IPS DF 6.9 (cell line): ENCODE measurements around the gene SGK1.

Source experiments
- DNase-seq: peaks from one replicate; pipeline ENCODE4 v3.0.0-alpha.2; 2013; ENCODE audit warnings: low read depth, low spot score
- H3K27ac ChIP-seq: one replicate; pipeline ENCODE4 v1.5.1; 2013; ENCODE audit warnings: low read length, control low read depth
- H3K27me3 ChIP-seq: 2 replicates; pipeline ENCODE4 v1.6.1; 2013; ENCODE audit warnings: mild to moderate bottlenecking, low read length; ENCODE audit not compliant: control insufficient read depth, insufficient read depth
- H3K36me3 ChIP-seq: 2 replicates; pipeline ENCODE4 v1.6.1; 2013; ENCODE audit warnings: low read length; ENCODE audit not compliant: control insufficient read depth, insufficient read depth
- H3K4me1 ChIP-seq: 2 replicates; pipeline ENCODE4 v1.6.1; 2013; ENCODE audit warnings: low read length; ENCODE audit not compliant: control insufficient read depth, insufficient read depth
- H3K4me3 ChIP-seq: 2 replicates; pipeline ENCODE4 v1.5.1; 2013; ENCODE audit warnings: mild to moderate bottlenecking, low read length
- H3K9me3 ChIP-seq: 2 replicates; pipeline ENCODE4 v1.6.1; 2013; ENCODE audit warnings: low read length, inconsistent platforms; ENCODE audit not compliant: control insufficient read depth, insufficient read depth
- WGBS: extraction: QIAGEN DNeasy Blood & Tissue Kit; methylation state at CpG from one replicate; pipeline ENCODE4 v1.1.7; 2013; ENCODE audit warnings: mixed read lengths, missing lambda C conversion rate; ENCODE audit not compliant: insufficient read length, insufficient coverage; 5-methylcytosine and 5-hydroxymethylcytosine counted together

Gene SGK1

GRCh38 chr6:134173936-134174671, 143.8 kb downstream of the SGK1 start:
- no peak overlapping the region for H3K27ac ChIP-seq
- no peak for DNase-seq
- WGBS, result no CpG with 5 or more reads among the region's 21 CpGs

GRCh38 chr6:134173366-134173725, 144.6 kb downstream of the SGK1 start:
- H3K4me1 ChIP-seq, result peaks cover 2% of the 10 kb centered on the region; the same call in 1 of the 2 replicates
- H3K27me3 ChIP-seq, result no peaks in the 10 kb centered on the region; the same call in 1 of the 2 replicates
- H3K4me3 ChIP-seq, result no peak overlapping the region
- no CpG with 5 or more reads among the region's 4 CpGs for WGBS
- no peak for DNase-seq
- no peak overlapping the region for H3K27ac ChIP-seq
- no peaks in the 10 kb centered on the region for H3K9me3 ChIP-seq
- peaks cover 15% of the 10 kb centered on the region for H3K36me3 ChIP-seq

More at GRCh38 chr6:134173936-134174671, 143.8 kb downstream of the SGK1 start:
- H3K4me1 ChIP-seq, result peaks cover 2% of the 10 kb centered on the region; the same call in 1 of the 2 replicates
- peaks cover 15% of the 10 kb centered on the region for H3K36me3 ChIP-seq
- no peaks in the 10 kb centered on the region; the same call in 1 of the 2 replicates for H3K27me3 ChIP-seq
- H3K4me3 ChIP-seq, result peak overlapping the region; percentile 92; the same call in 1 of the 2 replicates
- no peaks in the 10 kb centered on the region for H3K9me3 ChIP-seq

- Histone ChIP-seq H3K36me3 (peaks cover 15% of the 10 kb centered on the region), H3K4me1 (no peaks in the 10 kb centered on the region)
Observed at GRCh38 chr6:134172706-134173365, 145.1 kb downstream of the SGK1 start.

GRCh38 chr6:134172020-134172705, 145.7 kb downstream of the SGK1 start:
- no CpG with 5 or more reads among the region's 8 CpGs for WGBS
- Histone ChIP-seq H3K27me3 (no peaks in the 10 kb centered on the region), H3K36me3 (peaks cover 15% of the 10 kb centered on the region), H3K9me3 (no peaks in the 10 kb centered on the region), H3K4me3 (no peak overlapping the region), H3K27ac (no peak overlapping the region), H3K4me1 (no peaks in the 10 kb centered on the region)
- DNase-seq, result no peak

More at GRCh38 chr6:134172706-134173365, 145.1 kb downstream of the SGK1 start:
- H3K4me3 ChIP-seq, result no peak overlapping the region
- no peaks in the 10 kb centered on the region for H3K9me3 ChIP-seq
- no CpG with 5 or more reads among the region's 7 CpGs for WGBS
- no peak for DNase-seq
- no peaks in the 10 kb centered on the region; the same call in 1 of the 2 replicates for H3K27me3 ChIP-seq
- no peak overlapping the region for H3K27ac ChIP-seq

- Histone ChIP-seq H3K9me3 (no peaks in the 10 kb centered on the region), H3K4me1 (no peaks in the 10 kb centered on the region), H3K27me3 (no peaks in the 10 kb centered on the region), H3K36me3 (peaks cover 15% of the 10 kb centered on the region), H3K4me3 (no peak overlapping the region), H3K27ac (no peak overlapping the region)
- DNase-seq, result no peak
- WGBS, result no CpG with 5 or more reads among the region's 5 CpGs
Observed at GRCh38 chr6:134171517-134171916, 146.4 kb downstream of the SGK1 start.

GRCh38 chr6:134170844-134171243, 147.1 kb downstream of the SGK1 start:
- DNase-seq, result no peak
- Histone ChIP-seq H3K4me3 (no peak overlapping the region), H3K27me3 (no peaks in the 10 kb centered on the region), H3K36me3 (peaks cover 15% of the 10 kb centered on the region), H3K4me1 (no peaks in the 10 kb centered on the region), H3K9me3 (no peaks in the 10 kb centered on the region), H3K27ac (no peak overlapping the region)
- WGBS, result no CpG with 5 or more reads among the region's 10 CpGs

GRCh38 chr6:134169871-134170486, 147.9 kb downstream of the SGK1 start:
- no peak for DNase-seq
- WGBS, result no CpG with 5 or more reads among the region's 23 CpGs
- Histone ChIP-seq H3K4me3 (no peak overlapping the region), H3K9me3 (no peaks in the 10 kb centered on the region), H3K27me3 (no peaks in the 10 kb centered on the region), H3K27ac (no peak overlapping the region), H3K4me1 (no peaks in the 10 kb centered on the region), H3K36me3 (peaks cover 15% of the 10 kb centered on the region)

GRCh38 chr6:134168590-134169208, 149.2 kb downstream of the SGK1 start:
- no peak for DNase-seq
- no peaks in the 10 kb centered on the region for H3K4me1 ChIP-seq
- no peaks in the 10 kb centered on the region for H3K27me3 ChIP-seq
- peaks cover 15% of the 10 kb centered on the region for H3K36me3 ChIP-seq
- H3K4me3 ChIP-seq, result no peak overlapping the region
- H3K27ac ChIP-seq, result no peak overlapping the region
- H3K9me3 ChIP-seq, result no peaks in the 10 kb centered on the region
- WGBS, result no CpG with 5 or more reads among the region's 8 CpGs

GRCh38 chr6:134166511-134167261, 151.2 kb downstream of the SGK1 start:
- no CpG with 5 or more reads among the region's 7 CpGs for WGBS
- Histone ChIP-seq H3K4me3 (no peak overlapping the region), H3K9me3 (no peaks in the 10 kb centered on the region), H3K27ac (no peak overlapping the region), H3K36me3 (peaks cover 14% of the 10 kb centered on the region), H3K4me1 (no peaks in the 10 kb centered on the region), H3K27me3 (no peaks in the 10 kb centered on the region)
- no peak for DNase-seq
